Epithelial cell of esophagus (primary cell): Measurements from ENCODE around the gene TELO2.
A peak's percentile ranks its signal among the peaks of the same experiment; 100 is the strongest.

ENCODE experiments used
- DNase-seq: peaks from one replicate; pipeline ENCODE4 v3.0.0; 2010; ENCODE audit warnings: low read depth
- H3K4me3 ChIP-seq: 2 replicates; pipeline ENCODE4 v1.5.1; 2011; ENCODE audit warnings: mild to moderate bottlenecking, low read length, control low read depth
- CTCF ChIP-seq: IDR thresholded peaks from 2 replicates; pipeline ENCODE4 v1.5.1; 2011; ENCODE audit warnings: low read depth, mild to moderate bottlenecking, low read length, control low read depth, inconsistent platforms; ENCODE audit not compliant: insufficient read depth; ENCODE audit errors: missing control alignments

The TELO2 gene

GRCh38 chr16:1492923-1493745 lies at the start of gene TELO2:
Gene TELO2 (plus strand): TSS chr16:1493360. CDS start chr16:1494282, 922 bp downstream.
- DNase-seq: peak; percentile 85
- TF ChIP-seq CTCF: no peak
- H3K4me3 ChIP-seq: peak within 1 kb of the TSS; percentile 67

- DNase-seq: no peak
- H3K4me3 ChIP-seq: no peak overlapping the region
- TF ChIP-seq CTCF: no peak
Observed at GRCh38 chr16:1443403-1443973, 49.7 kb upstream of the TELO2 start.

GRCh38 chr16:1443980-1444729 lies 49.0 kb upstream of the TELO2 start, which contains the start of gene CCDC154:
Gene CCDC154 (minus strand): TSS chr16:1444556. CDS start chr16:1444322, 234 bp downstream.
- no peak for DNase-seq
- no peak within 1 kb of the TSS for H3K4me3 ChIP-seq
- TF ChIP-seq CTCF: no peak

GRCh38 chr16:1444730-1445517 lies 48.2 kb upstream of the TELO2 start:
- TF ChIP-seq CTCF: no peak
- no peak overlapping the region for H3K4me3 ChIP-seq
- DNase-seq: no peak

- no peak overlapping the region for H3K4me3 ChIP-seq
- no peak for DNase-seq
- TF ChIP-seq CTCF: no peak
Observed at GRCh38 chr16:1445518-1446203, 47.5 kb upstream of the TELO2 start.

- DNase-seq: no peak
- TF ChIP-seq CTCF: no peak
Observed at GRCh38 chr16:1446296-1447080, 46.7 kb upstream of the TELO2 start.

More at GRCh38 chr16:1446296-1447080, 46.7 kb upstream of the TELO2 start:
- no peak overlapping the region for H3K4me3 ChIP-seq
